HCT116 (cell line): Measurements from ENCODE around the gene SLCO4A1. TPM values are rescaled to one million over a fixed set of nuclear protein-coding genes. Genes with fewer than 3 reads are reported as not detected.

ENCODE experiments used
- ATAC-seq: fragments of 200-7000 bp; cut with Tn5 transposase; 2 replicates; pipeline ENCODE4 v1.9.1; 2020; ENCODE audit warnings: mild to moderate bottlenecking, moderate library complexity
- BruUV-seq: library from RNA; stranded (reverse); fragments of 400-500 nt; replicated peaks from 2 replicates; lab custom pipeline; 2021; lab: Mats Ljungman, UMichigan
- CTCF ChIA-PET: fragments of 300-600 bp; sonication (Branson Sonifier 250); formaldehyde crosslinking; loops from one replicate; lab custom pipeline; 2021; ENCODE audit warnings: antibody characterized with exemption; lab: Charles Lee
- POLR2A ChIA-PET: fragments of 300-600, 350-600 bp; sonication (Branson Sonifier 250); formaldehyde crosslinking; loops from one replicate; lab custom pipeline; 2021; ENCODE audit warnings: antibody characterized with exemption; lab: Charles Lee
- RAD21 ChIA-PET, 2 experiments: fragments of 300-600 bp; sonication (Branson Sonifier 250); formaldehyde crosslinking; loops; one replicate each; lab custom pipeline; 2023; ENCODE audit warnings: low total read pairs in 2 of 2; ENCODE audit not compliant: uncharacterized antibody in 2 of 2, unreplicated experiment in 2 of 2, low non-redundant PET in 1 of 2; lab: Charles Lee
- DNase-seq: peaks from one replicate; pipeline ENCODE4 v3.0.0-alpha.2; 2010; ENCODE audit warnings: low read depth, low spot score
- H2AFZ ChIP-seq: fragments of 200-600 bp; shearing (Covaris generic), sonication (generic); 2 replicates; pipeline ENCODE4 v1.6.1; 2017; ENCODE audit warnings: low read depth, mixed run types, mixed read lengths, antibody characterized with exemption, low read length; ENCODE audit not compliant: poor library complexity, severe bottlenecking
- H3K27ac ChIP-seq: 2 replicates; pipeline ENCODE4 v1.5.1; 2012; ENCODE audit warnings: low read depth, low read length
- H3K27me3 ChIP-seq: fragments of 200-600 bp; sonication (generic); 2 replicates; pipeline ENCODE4 v1.6.1; 2016; ENCODE audit warnings: mixed run types, low read length, mixed read lengths; ENCODE audit not compliant: insufficient read depth
- H3K36me3 ChIP-seq, 2 experiments: fragments of 200-500 bp in 1 of 2; fragments of 200-600 bp in 1 of 2; sonication (Bioruptor generic) in 1 of 2; sonication (generic) in 1 of 2; 2 replicates each; pipeline versions ENCODE4 v1.5.1 to v1.6.1; 2014 to 2016; ENCODE audit warnings: low read length in 2 of 2, inconsistent platforms in 1 of 2, mixed read lengths in 1 of 2, mixed run types in 1 of 2; ENCODE audit not compliant: insufficient read depth in 2 of 2, control insufficient read depth in 1 of 2
- H3K4me1 ChIP-seq, 2 experiments: fragments of 200-600 bp in 1 of 2; sonication (generic) in 1 of 2; 2 replicates each; pipeline versions ENCODE4 v1.5.1 to v1.6.1; 2012 to 2017; ENCODE audit warnings: low read length in 2 of 2, inconsistent platforms in 1 of 2, mild to moderate bottlenecking in 1 of 2, mixed read lengths in 1 of 2, mixed run types in 1 of 2, moderate library complexity in 1 of 2; ENCODE audit not compliant: insufficient read depth in 2 of 2, control insufficient read depth in 1 of 2
- H3K4me2 ChIP-seq: fragments of 200-600 bp; sonication (generic); 2 replicates; pipeline ENCODE4 v1.6.1; 2017; ENCODE audit warnings: mixed run types, low read length, mixed read lengths
- H3K4me3 ChIP-seq, 2 experiments: fragments of 200-600 bp in 1 of 2; sonication (generic) in 1 of 2; replicated peaks in 1 of 2; 2 replicates each; pipeline ENCODE4 v1.5.1; 2011 to 2016; ENCODE audit warnings: low read length in 2 of 2, control low read depth in 1 of 2, low read depth in 1 of 2, mild to moderate bottlenecking in 1 of 2, mixed read lengths in 1 of 2, mixed run types in 1 of 2
- H3K79me2 ChIP-seq: fragments of 200-600 bp; sonication (generic); 2 replicates; pipeline ENCODE4 v1.6.1; 2017; ENCODE audit warnings: mild to moderate bottlenecking, mixed run types, low read length, moderate library complexity, mixed read lengths; ENCODE audit not compliant: insufficient read depth
- H3K9ac ChIP-seq: fragments of 200-600 bp; sonication (generic); 2 replicates; pipeline ENCODE4 v1.6.1; 2016; ENCODE audit warnings: low read length, mixed read lengths
- H3K9me2 ChIP-seq: fragments of 200-600 bp; sonication (generic), shearing (Covaris generic); 2 replicates; pipeline ENCODE4 v1.6.1; 2017; ENCODE audit warnings: mixed run types, mild to moderate bottlenecking, moderate library complexity; ENCODE audit not compliant: insufficient read depth
- H3K9me3 ChIP-seq, 2 experiments: fragments of 200-500 bp in 1 of 2; fragments of 200-600 bp in 1 of 2; sonication (Bioruptor generic) in 1 of 2; sonication (generic) in 1 of 2; 2 replicates each; pipeline ENCODE4 v1.6.1; 2014 to 2017; ENCODE audit warnings: low read length in 2 of 2, mixed read lengths in 2 of 2, inconsistent platforms in 1 of 2, low read depth in 1 of 2, mild to moderate bottlenecking in 1 of 2, mixed run types in 1 of 2, moderate library complexity in 1 of 2; ENCODE audit not compliant: control insufficient read depth in 1 of 2, insufficient read depth in 1 of 2
- H4K20me1 ChIP-seq: fragments of 200-600 bp; sonication (generic), shearing (Covaris generic); 2 replicates; pipeline ENCODE4 v1.6.1; 2017; ENCODE audit warnings: mixed run types, mild to moderate bottlenecking, moderate library complexity; ENCODE audit not compliant: insufficient read depth
- CBX3 ChIP-seq: IDR thresholded peaks from 2 replicates; pipeline ENCODE4 v1.6.1; 2012; ENCODE audit warnings: low read depth
- CEBPB ChIP-seq: IDR thresholded peaks from 2 replicates; pipeline ENCODE4 v1.6.1; 2012; ENCODE audit warnings: low read depth
- EGR1 ChIP-seq: IDR thresholded peaks from 2 replicates; pipeline ENCODE4 v1.6.1; 2012; ENCODE audit warnings: low read depth
- EZH2phosphoT487 ChIP-seq: fragments of 200-600 bp; IDR thresholded peaks from 2 replicates; pipeline ENCODE4 v1.6.1; 2018; ENCODE audit warnings: antibody characterized with exemption, borderline replicate concordance
- JUND ChIP-seq: IDR thresholded peaks from 2 replicates; pipeline ENCODE4 v1.6.1; 2012
- POLR2A ChIP-seq: IDR thresholded peaks from 2 replicates; pipeline ENCODE4 v1.7.0; 2011; ENCODE audit warnings: borderline replicate concordance; ENCODE audit not compliant: insufficient read depth, insufficient read length; ENCODE audit errors: extremely low read depth
- POLR2AphosphoS5 ChIP-seq: IDR thresholded peaks from 2 replicates; pipeline ENCODE4 v1.6.1; 2011; ENCODE audit warnings: mild to moderate bottlenecking, low read depth, low read length, moderate library complexity
- SIN3A ChIP-seq: IDR thresholded peaks from 2 replicates; pipeline ENCODE4 v1.6.1; 2012; ENCODE audit warnings: low read depth
- SRF ChIP-seq: IDR thresholded peaks from 2 replicates; pipeline ENCODE4 v1.6.1; 2012; ENCODE audit warnings: low read depth
- YY1 ChIP-seq: IDR thresholded peaks from 2 replicates; pipeline ENCODE4 v1.6.1; 2011; ENCODE audit warnings: low read length, low read depth, moderate library complexity, mild to moderate bottlenecking; ENCODE audit not compliant: insufficient replicate concordance; ENCODE audit errors: extremely low read depth
- ZNF274 ChIP-seq: fragments of 200-500 bp; sonication (Bioruptor generic); IDR thresholded peaks from 2 replicates; pipeline ENCODE4 v1.6.1; 2014; ENCODE audit warnings: mild to moderate bottlenecking, low read depth, low read length, inconsistent platforms
- intact Hi-C: fragments of 100-400 bp; cut with micrococcal nuclease; formaldehyde crosslinking; loops from 2 replicates; pipeline ENCODE4 v1.10.0; 2022
- total RNA-seq: library from RNA; stranded (reverse); gene quantifications from one replicate; pipeline ENCODE4 v1.2.1, GENCODE V29; 2021; ENCODE audit not compliant: unreplicated experiment

The SLCO4A1 gene
- total RNA-seq, 1 experiment from 2014 or later: 107 TPM

DNA sequence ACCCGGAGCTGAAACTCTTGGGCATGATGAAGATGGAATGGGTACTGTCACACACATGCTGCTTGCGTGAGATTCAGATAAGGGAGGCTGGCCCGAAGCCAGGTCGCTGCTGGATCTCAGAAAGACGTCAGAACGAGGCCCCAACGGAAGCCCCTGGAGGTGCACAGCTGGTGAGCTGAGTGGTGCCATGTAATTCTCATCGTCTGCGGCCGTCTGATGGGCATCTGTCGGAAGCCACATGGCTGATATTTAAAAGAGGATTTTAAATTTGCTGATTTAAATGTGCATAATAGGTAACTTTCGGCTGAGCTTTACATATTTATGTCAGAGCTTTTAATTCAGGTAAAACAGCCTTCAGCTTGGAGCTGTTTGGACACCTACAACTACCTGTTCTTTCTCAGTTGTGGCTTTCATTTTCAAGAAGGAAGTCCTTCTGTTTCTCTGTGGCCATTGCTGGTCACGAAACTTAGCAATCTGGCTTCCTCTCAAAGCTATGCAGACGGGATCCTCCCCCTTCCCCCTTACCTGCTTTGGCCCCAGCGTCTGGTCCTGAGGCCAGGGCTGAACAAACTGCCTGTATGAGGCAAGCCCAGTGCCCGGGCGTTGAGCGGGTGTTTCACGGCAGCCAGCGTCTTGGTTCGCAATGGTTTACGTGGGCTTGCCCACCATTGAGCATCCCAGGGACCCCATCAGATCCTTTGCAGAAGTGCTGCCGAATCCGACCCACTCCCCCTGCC is 9.2 kb downstream of the SLCO4A1 start:
- peak overlapping the region; percentile 46 for H3K27ac ChIP-seq
- no TSS peak for BruUV-seq
- H3K9ac ChIP-seq: no peak overlapping the region
- H3K36me3 ChIP-seq: peaks cover 16 to 49% of the 10 kb centered on the region in 2 experiments; a peak in 3 of 4 replicates
- H2AFZ ChIP-seq: no peak overlapping the region
- DNase-seq (no peak), ATAC-seq (no peak)
- ChIA-PET CTCF (interaction anchor here (1.0 kb wide), 1 partner anchor 143 kb away, joined by 4 read pairs; no protein-coding TSS in a partner anchor), POLR2A (no interaction called here), RAD21 (interaction anchor here in 1 of 2 experiments (0.6 kb wide), 1 partner anchor 140 kb away, joined by 3 read pairs; no protein-coding TSS in a partner anchor)
- TF ChIP-seq CEBPB: no peak
- TF ChIP-seq CBX3: no peak
- no peak for TF ChIP-seq YY1
- no peak for TF ChIP-seq JUND
- no peak for TF ChIP-seq POLR2AphosphoS5
- TF ChIP-seq SRF: no peak
- TF ChIP-seq SIN3A: no peak
- TF ChIP-seq POLR2A: no peak
- no peak for TF ChIP-seq ZNF274
- TF ChIP-seq EGR1: no peak
- TF ChIP-seq EZH2phosphoT487: no peak
- peaks cover 41 to 50% of the 10 kb centered on the region in 2 experiments for H3K4me1 ChIP-seq
- H3K9me2 ChIP-seq: no peaks in the 10 kb centered on the region
- no peaks in the 10 kb centered on the region for H3K27me3 ChIP-seq
- intact Hi-C loops: no loop called here
- peaks cover 99% of the 10 kb centered on the region for H3K79me2 ChIP-seq
- peaks cover 26% of the 10 kb centered on the region; the same call in 1 of the 2 replicates for H4K20me1 ChIP-seq
- no peaks in the 10 kb centered on the region for H3K9me3 ChIP-seq
- H3K4me3 ChIP-seq: no peak overlapping the region
- H3K4me2 ChIP-seq: peak overlapping the region; percentile 37
